HepG2 (cell line): ENCODE data around the gene TFG. TPM values are rescaled to one million over a fixed set of nuclear protein-coding genes. Genes with fewer than 3 reads are reported as not detected.

Source experiments
- ATAC-seq: fragments of 200-7000 bp; cut with Tn5 transposase; 3 replicates; pipeline ENCODE4 v1.9.1; 2020; ENCODE audit warnings: mild to moderate bottlenecking, moderate library complexity
- BruUV-seq: library from RNA; stranded (reverse); fragments of 400-500 nt; replicated peaks from 2 replicates; lab custom pipeline; 2021; lab: Mats Ljungman, UMichigan
- CTCF ChIA-PET: fragments of 300-600 bp; formaldehyde crosslinking; extraction: SDS; loops from one replicate; lab custom pipeline; 2021; ENCODE audit warnings: low total read pairs, inconsistent platforms, low intra/inter-chr PET ratio; lab: Yijun Ruan, JAX
- POLR2A ChIA-PET: fragments of 350-600 bp; sonication (Branson Sonifier 250); formaldehyde crosslinking; loops from one replicate; lab custom pipeline; 2020; ENCODE audit warnings: antibody characterized with exemption, inconsistent platforms; lab: Yijun Ruan, JAX
- DNase-seq: peaks from one replicate; pipeline ENCODE4 v3.0.0-alpha.2; 2015; ENCODE audit warnings: low spot score
- FAIRE-seq: peaks from 3 replicates; lab custom pipeline; 2011; peaks lifted over from hg19 to GRCh38; lab: Jason Lieb, UNC
- H2AFZ ChIP-seq: one replicate; pipeline ENCODE4 v1.6.1; 2011; ENCODE audit warnings: low read length, inconsistent platforms
- H3K27ac ChIP-seq: fragments of 300-600 bp; 3 replicates; pipeline ENCODE4 v1.8.0; 2011; ENCODE audit warnings: mixed run types, mild to moderate bottlenecking, mixed read lengths, low read length, inconsistent platforms; ENCODE audit not compliant: insufficient read depth; ENCODE audit errors: extremely low read length
- H3K27me3 ChIP-seq, 2 experiments: fragments of 200-600 bp in 1 of 2; 2 replicates in 1 of 2; 3 replicates in 1 of 2; pipeline versions ENCODE4 v1.6.0 to v1.8.0; 2011; ENCODE audit warnings: low read length in 2 of 2, mild to moderate bottlenecking in 2 of 2, moderate library complexity in 2 of 2, inconsistent platforms in 1 of 2; ENCODE audit not compliant: insufficient read depth in 2 of 2, control insufficient read depth in 1 of 2
- H3K36me3 ChIP-seq, 2 experiments: fragments of 200-600 bp in 1 of 2; replicated peaks in 1 of 2; 2 replicates in 1 of 2; 3 replicates in 1 of 2; pipeline versions ENCODE4 v1.5.1 to v1.8.0; 2011; ENCODE audit warnings: low read length in 2 of 2, inconsistent platforms in 1 of 2; ENCODE audit not compliant: insufficient read depth in 2 of 2, control insufficient read depth in 1 of 2
- H3K4me1 ChIP-seq: 2 replicates; pipeline ENCODE4 v1.5.1; 2012; ENCODE audit warnings: low read length, inconsistent platforms; ENCODE audit not compliant: insufficient read depth
- H3K4me2 ChIP-seq: 2 replicates; pipeline ENCODE4 v1.6.0; 2011; ENCODE audit warnings: low read depth, low read length, inconsistent platforms
- H3K4me3 ChIP-seq, 3 experiments: fragments of 200-600 bp in 1 of 3; sonication (generic), shearing (Covaris generic) in 1 of 3; replicated peaks in 1 of 3; 2 replicates each; pipeline ENCODE4 v1.5.1; 2011 to 2016; ENCODE audit warnings: low read length in 3 of 3, inconsistent platforms in 2 of 3, low read depth in 2 of 3, mild to moderate bottlenecking in 2 of 3, control low read depth in 1 of 3, mixed read lengths in 1 of 3; ENCODE audit not compliant: insufficient read depth in 1 of 3
- H3K79me2 ChIP-seq: one replicate; pipeline ENCODE4 v1.6.1; 2011; ENCODE audit warnings: low read length, inconsistent platforms; ENCODE audit not compliant: insufficient read depth
- H3K9ac ChIP-seq: 2 replicates; pipeline ENCODE4 v1.6.0; 2011; ENCODE audit warnings: mild to moderate bottlenecking, low read depth, low read length, inconsistent platforms; ENCODE audit not compliant: insufficient read depth
- H3K9me3 ChIP-seq: 2 replicates; pipeline ENCODE4 v1.5.1; 2012; ENCODE audit warnings: mild to moderate bottlenecking, low read length
- H4K20me1 ChIP-seq: 2 replicates; pipeline ENCODE4 v1.6.0; 2011; ENCODE audit warnings: inconsistent platforms, mild to moderate bottlenecking, low read length, moderate library complexity; ENCODE audit not compliant: insufficient read depth
- ARID2 ChIP-seq: sonication (generic); formaldehyde crosslinking; IDR thresholded peaks from 2 replicates; pipeline ENCODE4 v1.8.1; 2022; ENCODE audit warnings: mild to moderate bottlenecking, missing genetic modification reagents, borderline replicate concordance
- HNRNPK ChIP-seq: fragments of 200-400 bp; formaldehyde crosslinking; IDR thresholded peaks from 2 replicates; pipeline ENCODE4 v1.6.1; 2018; ENCODE audit warnings: low read length, low read depth, moderate library complexity, mild to moderate bottlenecking; ENCODE audit not compliant: poor library complexity, severe bottlenecking
- HOXA7 ChIP-seq: sonication (generic); formaldehyde crosslinking; IDR thresholded peaks from 2 replicates; pipeline ENCODE4 v1.8.1; 2022; ENCODE audit warnings: mild to moderate bottlenecking, missing genetic modification reagents, moderate library complexity
- ISX ChIP-seq: sonication (generic); formaldehyde crosslinking; conservative IDR thresholded peaks from 2 replicates; pipeline ENCODE4 v1.5.0; 2020; ENCODE audit warnings: missing genetic modification reagents
- SMAD3 ChIP-seq: sonication (generic); formaldehyde crosslinking; IDR thresholded peaks from 2 replicates; pipeline ENCODE4 v1.4.0; 2020; ENCODE audit warnings: missing genetic modification reagents
- SOX5 ChIP-seq: IDR thresholded peaks from 2 replicates; pipeline ENCODE4 v1.6.1; 2016; ENCODE audit warnings: borderline replicate concordance
- SUZ12 ChIP-seq: fragments of 150-350 bp; IDR thresholded peaks from 2 replicates; pipeline ENCODE4 v1.6.1; 2014; ENCODE audit warnings: low read depth, low read length
- ZBTB1 ChIP-seq: sonication (generic); formaldehyde crosslinking; IDR thresholded peaks from 2 replicates; pipeline ENCODE4 v1.4.0; 2020; ENCODE audit warnings: missing genetic modification reagents, borderline replicate concordance
- ZNF17 ChIP-seq: sonication (generic); formaldehyde crosslinking; IDR thresholded peaks from 2 replicates; pipeline ENCODE4 v1.5.0; 2020; ENCODE audit warnings: mild to moderate bottlenecking, missing genetic modification reagents
- ZNF234 ChIP-seq: sonication (generic); formaldehyde crosslinking; conservative IDR thresholded peaks from 2 replicates; pipeline ENCODE4 v1.5.1; 2020; ENCODE audit warnings: mild to moderate bottlenecking, missing genetic modification reagents
- ZNF333 ChIP-seq: sonication (generic); formaldehyde crosslinking; IDR thresholded peaks from 2 replicates; pipeline ENCODE4 v1.4.0; 2020; ENCODE audit warnings: mild to moderate bottlenecking, missing genetic modification reagents, borderline replicate concordance
- ZNF496 ChIP-seq: sonication (generic); formaldehyde crosslinking; IDR thresholded peaks from 2 replicates; pipeline ENCODE4 v1.8.1; 2023; ENCODE audit warnings: mild to moderate bottlenecking, moderate library complexity, missing genetic modification reagents; ENCODE audit not compliant: insufficient replicate concordance
- ZNF552 ChIP-seq: sonication (generic); formaldehyde crosslinking; IDR thresholded peaks from 2 replicates; pipeline ENCODE4 v1.9.0; 2022; ENCODE audit warnings: missing genetic modification reagents, mild to moderate bottlenecking, borderline replicate concordance
- ZNF788 ChIP-seq: sonication (generic); formaldehyde crosslinking; IDR thresholded peaks from 2 replicates; pipeline ENCODE4 v1.5.0; 2020; ENCODE audit warnings: mild to moderate bottlenecking, missing genetic modification reagents, borderline replicate concordance
- WGBS: methylation state at CpG from one replicate; pipeline ENCODE4 v1.1.6; 2017; ENCODE audit warnings: low lambda C conversion rate; 5-methylcytosine and 5-hydroxymethylcytosine counted together
- in situ Hi-C: cut with HindIII; loops from 2 replicates; pipeline ENCODE4 v1.10.0; 2017; ENCODE audit warnings: low pct_unique_long_range_greater_than_20kb; ENCODE audit not compliant: extremely low pct_ligation_motif_present
- intact Hi-C: fragments of 100-400 bp; cut with micrococcal nuclease; formaldehyde crosslinking; loops from one replicate; pipeline ENCODE4 v1.10.0; 2022; ENCODE audit not compliant: unreplicated experiment
- polyA plus RNA-seq, 8 experiments: library from polyadenylated mRNA; depleted of rRNA in 3 of 8; stranded (reverse) in 7 of 8; unstranded in 1 of 8; fragments of >200 nt; fragmentation: Illumina TruSeq in 4 of 8; extraction: Trizol in 4 of 8; gene quantifications; 2 replicates each; pipeline versions ENCODE4 v1.2.1 to v1.2.3, GENCODE V29; 2011 to 2016; ENCODE audit warnings: low read depth in 4 of 8, missing spikeins in 1 of 8, mixed read lengths in 1 of 8; ENCODE audit not compliant: insufficient read depth in 1 of 8
- total RNA-seq, 5 experiments: library from RNA; depleted of rRNA; stranded (reverse); fragments of >200 nt; fragmentation: Illumina TruSeq; extraction: Trizol; gene quantifications; 2 replicates each; pipeline ENCODE4 v1.2.3, GENCODE V29; 2016; ENCODE audit warnings: low read depth in 1 of 5
- TF ChIP-seq, protein P1 (sequence below): IDR thresholded peaks from 2 replicates; pipeline ENCODE4 v1.6.1; 2012; ENCODE audit warnings: low read length, improper control_type of control experiment

Gene TFG
- total and polyA plus RNA-seq, 2 of the 13 experiments (the other 11 are each of a cell fraction or from before 2014, with no cell fraction given) = 53.6 to 71.7 TPM

DNA sequence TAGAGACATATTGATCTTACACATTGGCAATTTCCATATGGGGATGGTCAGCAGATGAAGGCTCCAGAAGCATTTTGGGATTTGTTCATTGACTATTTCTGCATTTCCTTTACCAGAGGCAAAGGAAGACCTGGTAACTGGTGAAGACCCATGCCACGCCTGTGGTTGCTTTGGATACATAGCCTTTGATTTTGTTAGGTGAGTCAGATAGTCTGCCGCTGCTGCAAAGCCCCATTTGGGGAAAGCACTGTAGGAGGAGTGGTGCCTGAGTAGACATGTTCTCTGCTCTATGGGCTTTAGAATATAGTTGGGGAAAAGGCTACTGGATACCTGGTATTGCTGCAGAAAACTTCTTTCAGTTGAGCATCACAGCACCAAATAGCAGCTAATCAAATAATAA, 56.8 kb downstream of the TFG start:
- WGBS = 21% methylated on average over 2 of the region's 2 CpGs
- Histone ChIP-seq H3K9me3 (no peaks in the 10 kb centered on the region), H3K27ac (no peak overlapping the region), H3K9ac (no peak overlapping the region), H3K36me3 (no peaks in the 10 kb centered on the region), H2AFZ (no peak overlapping the region), H3K4me3 (no peak overlapping the region), H4K20me1 (no peaks in the 10 kb centered on the region), H3K79me2 (no peaks in the 10 kb centered on the region), H3K4me1 (no peaks in the 10 kb centered on the region), H3K27me3 (no peaks in the 10 kb centered on the region; a peak in 1 of 5 replicates), H3K4me2 (no peak overlapping the region)
- ATAC-seq = no peak
- TF ChIP-seq ISX (CRISPR knock-in tag) (no peak), ARID2 (CRISPR knock-in tag) (no peak), ZNF552 (no peak), ZBTB1 (CRISPR knock-in tag) (no peak), SUZ12 (no peak), HOXA7 (CRISPR knock-in tag) (no peak), ZNF333 (no peak), SOX5 (CRISPR knock-in tag) (no peak), ZNF496 (CRISPR knock-in tag) (no peak), SMAD3 (CRISPR knock-in tag) (no peak), ZNF17 (no peak), ZNF788 (CRISPR knock-in tag) (no peak), HNRNPK (no peak), ZNF234 (no peak)
- TF ChIP-seq, protein P1, sequence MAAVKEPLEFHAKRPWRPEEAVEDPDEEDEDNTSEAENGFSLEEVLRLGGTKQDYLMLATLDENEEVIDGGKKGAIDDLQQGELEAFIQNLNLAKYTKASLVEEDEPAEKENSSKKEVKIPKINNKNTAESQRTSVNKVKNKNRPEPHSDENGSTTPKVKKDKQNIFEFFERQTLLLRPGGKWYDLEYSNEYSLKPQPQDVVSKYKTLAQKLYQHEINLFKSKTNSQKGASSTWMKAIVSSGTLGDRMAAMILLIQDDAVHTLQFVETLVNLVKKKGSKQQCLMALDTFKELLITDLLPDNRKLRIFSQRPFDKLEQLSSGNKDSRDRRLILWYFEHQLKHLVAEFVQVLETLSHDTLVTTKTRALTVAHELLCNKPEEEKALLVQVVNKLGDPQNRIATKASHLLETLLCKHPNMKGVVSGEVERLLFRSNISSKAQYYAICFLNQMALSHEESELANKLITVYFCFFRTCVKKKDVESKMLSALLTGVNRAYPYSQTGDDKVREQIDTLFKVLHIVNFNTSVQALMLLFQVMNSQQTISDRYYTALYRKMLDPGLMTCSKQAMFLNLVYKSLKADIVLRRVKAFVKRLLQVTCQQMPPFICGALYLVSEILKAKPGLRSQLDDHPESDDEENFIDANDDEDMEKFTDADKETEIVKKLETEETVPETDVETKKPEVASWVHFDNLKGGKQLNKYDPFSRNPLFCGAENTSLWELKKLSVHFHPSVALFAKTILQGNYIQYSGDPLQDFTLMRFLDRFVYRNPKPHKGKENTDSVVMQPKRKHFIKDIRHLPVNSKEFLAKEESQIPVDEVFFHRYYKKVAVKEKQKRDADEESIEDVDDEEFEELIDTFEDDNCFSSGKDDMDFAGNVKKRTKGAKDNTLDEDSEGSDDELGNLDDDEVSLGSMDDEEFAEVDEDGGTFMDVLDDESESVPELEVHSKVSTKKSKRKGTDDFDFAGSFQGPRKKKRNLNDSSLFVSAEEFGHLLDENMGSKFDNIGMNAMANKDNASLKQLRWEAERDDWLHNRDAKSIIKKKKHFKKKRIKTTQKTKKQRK = no peak
- no TSS peak for BruUV-seq
- FAIRE-seq = no peak
- intact Hi-C loops = no loop called here
- in situ Hi-C loops = no loop called here
- POLR2A ChIA-PET = no interaction called here
- CTCF ChIA-PET = no interaction called here
- DNase-seq = no peak
